ENCODE results near the gene MVB12B.

MVB12B gene

GRCh38 chr9:126329476-126330275 is 3.0 kb downstream of the MVB12B start:
- in situ Hi-C loops (cut with MboI; ENCODE audit: low sequenced_read_pairs): no loop called here

GRCh38 chr9:126330536-126330935 is 3.9 kb downstream of the MVB12B start:
- in situ Hi-C loops (cut with MboI; ENCODE audit: low sequenced_read_pairs): no loop called here

- in situ Hi-C loops (cut with MboI; ENCODE audit: low sequenced_read_pairs): no loop called here
Measured at GRCh38 chr9:126331964-126332748, 5.5 kb downstream of the MVB12B start.

- in situ Hi-C loops (cut with MboI; ENCODE audit: low sequenced_read_pairs): no loop called here
Measured at GRCh38 chr9:126334721-126335621, 8.3 kb downstream of the MVB12B start.

GRCh38 chr9:126335837-126336735 is 9.5 kb downstream of the MVB12B start:
- in situ Hi-C loops (cut with MboI; ENCODE audit: low sequenced_read_pairs): no loop called here

GRCh38 chr9:126336736-126337325 is 10.2 kb downstream of the MVB12B start:
- in situ Hi-C loops (cut with MboI; ENCODE audit: low sequenced_read_pairs): no loop called here

GRCh38 chr9:126337729-126338372 is 11.2 kb downstream of the MVB12B start:
- in situ Hi-C loops (cut with MboI; ENCODE audit: low sequenced_read_pairs): no loop called here

- in situ Hi-C loops (cut with MboI; ENCODE audit: low sequenced_read_pairs): no loop called here
Measured at GRCh38 chr9:126338945-126339344, 12.3 kb downstream of the MVB12B start.

- in situ Hi-C loops (cut with MboI; ENCODE audit: low sequenced_read_pairs): no loop called here
Measured at GRCh38 chr9:126341426-126341825, 14.8 kb downstream of the MVB12B start.

- in situ Hi-C loops (cut with MboI; ENCODE audit: low sequenced_read_pairs): no loop called here
Measured at GRCh38 chr9:126341902-126342301, 15.3 kb downstream of the MVB12B start.

GRCh38 chr9:126342621-126343031 is 16.0 kb downstream of the MVB12B start:
- in situ Hi-C loops (cut with MboI; ENCODE audit: low sequenced_read_pairs): no loop called here

- in situ Hi-C loops (cut with MboI; ENCODE audit: low sequenced_read_pairs): no loop called here
Measured at GRCh38 chr9:126343271-126343700, 16.7 kb downstream of the MVB12B start.

GRCh38 chr9:126346031-126346430 is 19.4 kb downstream of the MVB12B start:
- in situ Hi-C loops (cut with MboI; ENCODE audit: low sequenced_read_pairs): no loop called here

- in situ Hi-C loops (cut with MboI; ENCODE audit: low sequenced_read_pairs): no loop called here
Measured at GRCh38 chr9:126347093-126347492, 20.5 kb downstream of the MVB12B start.

- in situ Hi-C loops (cut with MboI; ENCODE audit: low sequenced_read_pairs): no loop called here
Measured at GRCh38 chr9:126347911-126348760, 21.5 kb downstream of the MVB12B start.

- in situ Hi-C loops (cut with MboI; ENCODE audit: low sequenced_read_pairs): no loop called here
Measured at GRCh38 chr9:126348911-126349550, 22.4 kb downstream of the MVB12B start.

- in situ Hi-C loops (cut with MboI; ENCODE audit: low sequenced_read_pairs): no loop called here
Measured at GRCh38 chr9:126354887-126355770, 28.5 kb downstream of the MVB12B start.

Data from HL-60/S4 treated with retinoic acid at 250 ng/mL for 4 days and 3 days (cell line).